22Rv1 (cell line): ENCODE measurements around the gene TIAM2.
"Not testable (repeated sequence)": the region's sequence is repeated elsewhere in the genome, so short reads cannot be mapped to it uniquely, and the experiment has no call there.

Experiments used
- H3K27ac ChIP-seq: fragments of 450-650 bp; 2 replicates; pipeline ENCODE4 v1.5.1; 2017
- ZFX ChIP-seq: fragments of 450-650 bp; IDR thresholded peaks from 2 replicates; pipeline ENCODE4 v1.6.1; 2017; ENCODE audit warnings: antibody characterized with exemption, borderline replicate concordance
- TF ChIP-seq, protein P1 (sequence below): fragments of 450-650 bp; IDR thresholded peaks from 2 replicates; pipeline ENCODE4 v1.5.1; 2017; ENCODE audit warnings: mild to moderate bottlenecking

TIAM2 gene

GRCh38 chr6:155182103-155182502 lies 187.0 kb downstream of the TIAM2 start:
- no peak overlapping the region for H3K27ac ChIP-seq

DNA sequence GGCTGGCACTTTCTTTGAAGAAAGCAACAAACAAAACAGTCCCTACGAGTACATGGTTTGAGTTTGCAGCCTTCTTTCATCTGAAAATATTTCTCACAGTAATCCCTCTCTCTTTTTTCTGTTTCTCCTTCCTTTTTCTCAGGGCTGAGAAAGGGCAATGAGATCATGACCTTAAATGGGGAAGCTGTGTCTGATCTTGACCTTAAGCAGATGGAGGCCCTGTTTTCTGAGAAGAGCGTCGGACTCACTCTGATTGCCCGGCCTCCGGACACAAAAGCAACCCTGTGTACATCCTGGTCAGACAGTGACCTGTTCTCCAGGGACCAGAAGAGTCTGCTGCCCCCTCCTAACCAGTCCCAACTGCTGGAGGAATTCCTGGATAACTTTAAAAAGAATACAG lies 188.0 kb downstream of the TIAM2 start:
- TF ChIP-seq ZFX, result no peak
- TF ChIP-seq, protein P1, sequence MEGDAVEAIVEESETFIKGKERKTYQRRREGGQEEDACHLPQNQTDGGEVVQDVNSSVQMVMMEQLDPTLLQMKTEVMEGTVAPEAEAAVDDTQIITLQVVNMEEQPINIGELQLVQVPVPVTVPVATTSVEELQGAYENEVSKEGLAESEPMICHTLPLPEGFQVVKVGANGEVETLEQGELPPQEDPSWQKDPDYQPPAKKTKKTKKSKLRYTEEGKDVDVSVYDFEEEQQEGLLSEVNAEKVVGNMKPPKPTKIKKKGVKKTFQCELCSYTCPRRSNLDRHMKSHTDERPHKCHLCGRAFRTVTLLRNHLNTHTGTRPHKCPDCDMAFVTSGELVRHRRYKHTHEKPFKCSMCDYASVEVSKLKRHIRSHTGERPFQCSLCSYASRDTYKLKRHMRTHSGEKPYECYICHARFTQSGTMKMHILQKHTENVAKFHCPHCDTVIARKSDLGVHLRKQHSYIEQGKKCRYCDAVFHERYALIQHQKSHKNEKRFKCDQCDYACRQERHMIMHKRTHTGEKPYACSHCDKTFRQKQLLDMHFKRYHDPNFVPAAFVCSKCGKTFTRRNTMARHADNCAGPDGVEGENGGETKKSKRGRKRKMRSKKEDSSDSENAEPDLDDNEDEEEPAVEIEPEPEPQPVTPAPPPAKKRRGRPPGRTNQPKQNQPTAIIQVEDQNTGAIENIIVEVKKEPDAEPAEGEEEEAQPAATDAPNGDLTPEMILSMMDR, result no peak
- H3K27ac ChIP-seq, result no peak overlapping the region

More at GRCh38 chr6:155182103-155182502, 187.0 kb downstream of the TIAM2 start:
- TF ChIP-seq, protein P1, result no peak
- TF ChIP-seq ZFX, result no peak

- not testable (repeated sequence) for H3K27ac ChIP-seq
Observed at GRCh38 chr6:155185041-155185440, 189.9 kb downstream of the TIAM2 start.

GRCh38 chr6:155185544-155185943 lies 190.4 kb downstream of the TIAM2 start:
- no peak overlapping the region for H3K27ac ChIP-seq
- TF ChIP-seq ZFX, result no peak
- TF ChIP-seq, protein P1, result no peak

DNA sequence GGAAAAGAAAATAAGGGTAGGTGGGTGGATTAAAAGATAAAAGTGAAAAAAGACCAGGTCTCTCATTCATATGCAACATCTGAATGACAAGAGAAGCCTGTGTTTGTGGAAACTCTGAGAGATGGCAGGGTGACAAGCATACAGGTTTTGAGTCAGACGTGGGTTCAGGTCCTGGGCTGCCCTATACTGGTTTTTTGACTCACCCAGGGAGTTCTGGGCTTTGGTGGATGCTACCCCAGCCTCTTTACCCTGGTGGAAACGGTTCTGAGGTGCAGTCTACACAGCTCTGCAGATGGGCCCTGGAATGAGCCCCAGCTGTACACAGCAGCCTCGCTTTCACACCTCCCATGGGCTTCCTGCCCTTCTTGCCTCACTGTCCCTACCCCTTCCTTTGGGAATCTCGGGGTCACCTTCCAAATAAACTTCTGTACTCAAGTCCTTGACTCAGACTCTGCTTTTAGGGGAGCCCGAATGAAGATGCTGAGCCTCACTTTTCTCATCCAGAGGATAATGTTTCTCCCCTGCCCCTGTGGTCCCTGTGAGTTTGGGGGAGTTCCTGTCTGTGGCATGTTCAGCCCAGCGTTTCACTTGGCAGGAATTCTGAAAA lies 191.0 kb downstream of the TIAM2 start:
- TF ChIP-seq, protein P1, result no peak
- TF ChIP-seq ZFX, result no peak
- no peak overlapping the region for H3K27ac ChIP-seq

- no peak for TF ChIP-seq ZFX
- TF ChIP-seq, protein P1, result no peak
- no peak overlapping the region for H3K27ac ChIP-seq
Observed at GRCh38 chr6:155187106-155187505, 192.0 kb downstream of the TIAM2 start.

DNA sequence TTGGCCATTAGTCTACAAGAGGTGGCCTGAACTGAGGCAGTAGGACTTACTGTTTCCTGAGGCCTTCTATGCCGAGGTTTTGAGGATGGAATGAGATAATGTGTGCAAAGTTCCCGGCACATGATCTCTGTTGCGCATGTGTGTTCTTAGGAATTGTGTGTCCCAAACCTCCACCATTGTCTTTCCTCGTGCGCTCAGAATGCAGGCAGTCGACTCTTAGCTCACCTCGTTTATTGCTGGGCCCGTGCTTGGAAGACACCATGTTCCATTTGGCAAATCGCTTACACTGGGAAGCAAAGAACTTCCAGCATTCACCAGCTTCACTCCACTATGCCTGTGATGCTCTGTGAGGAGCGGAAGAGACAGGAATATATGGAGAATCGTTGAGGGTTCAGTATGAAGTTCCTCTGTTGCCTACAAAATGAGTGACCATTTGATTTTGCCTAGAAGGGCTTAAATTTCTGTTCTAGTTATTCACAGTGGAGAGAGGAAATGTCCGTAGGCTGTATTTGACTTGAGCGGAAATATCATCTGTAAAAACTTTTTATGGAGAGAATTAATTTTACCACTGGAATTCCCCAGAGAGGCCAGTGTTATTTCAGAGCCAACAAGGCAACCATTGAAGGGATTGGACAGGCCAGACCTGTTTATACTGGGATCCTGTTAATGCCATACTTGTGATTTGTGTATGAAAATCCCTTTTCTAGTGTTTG lies 193.0 kb downstream of the TIAM2 start:
- no peak overlapping the region for H3K27ac ChIP-seq
- TF ChIP-seq ZFX, result no peak
- TF ChIP-seq, protein P1, result no peak
